OCI-M2 (cell line): ENCODE results near the gene GPR55.

Source experiments
- DNase-seq: peaks from one replicate; lab custom pipeline; 2025; ENCODE audit not compliant: unreplicated experiment; lab: John Stamatoyannopoulos, UW

GPR55 gene

DNA sequence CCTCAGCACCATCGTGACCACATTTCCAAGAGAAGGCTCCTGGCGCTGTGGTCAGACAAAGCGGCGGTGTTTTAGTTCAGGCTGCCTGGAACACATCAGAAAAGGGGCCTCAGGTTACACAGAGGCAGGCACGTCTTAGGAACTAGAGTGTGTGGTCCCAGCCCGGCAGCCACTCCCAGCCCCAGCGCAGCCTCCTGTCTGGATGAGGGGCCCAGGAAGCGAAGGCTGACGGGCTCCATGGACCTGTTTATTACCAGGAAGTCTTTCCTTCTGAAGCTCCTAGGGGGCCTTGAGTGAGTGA lies 10.0 kb upstream of the GPR55 start:
- DNase-seq: no peak

DNA sequence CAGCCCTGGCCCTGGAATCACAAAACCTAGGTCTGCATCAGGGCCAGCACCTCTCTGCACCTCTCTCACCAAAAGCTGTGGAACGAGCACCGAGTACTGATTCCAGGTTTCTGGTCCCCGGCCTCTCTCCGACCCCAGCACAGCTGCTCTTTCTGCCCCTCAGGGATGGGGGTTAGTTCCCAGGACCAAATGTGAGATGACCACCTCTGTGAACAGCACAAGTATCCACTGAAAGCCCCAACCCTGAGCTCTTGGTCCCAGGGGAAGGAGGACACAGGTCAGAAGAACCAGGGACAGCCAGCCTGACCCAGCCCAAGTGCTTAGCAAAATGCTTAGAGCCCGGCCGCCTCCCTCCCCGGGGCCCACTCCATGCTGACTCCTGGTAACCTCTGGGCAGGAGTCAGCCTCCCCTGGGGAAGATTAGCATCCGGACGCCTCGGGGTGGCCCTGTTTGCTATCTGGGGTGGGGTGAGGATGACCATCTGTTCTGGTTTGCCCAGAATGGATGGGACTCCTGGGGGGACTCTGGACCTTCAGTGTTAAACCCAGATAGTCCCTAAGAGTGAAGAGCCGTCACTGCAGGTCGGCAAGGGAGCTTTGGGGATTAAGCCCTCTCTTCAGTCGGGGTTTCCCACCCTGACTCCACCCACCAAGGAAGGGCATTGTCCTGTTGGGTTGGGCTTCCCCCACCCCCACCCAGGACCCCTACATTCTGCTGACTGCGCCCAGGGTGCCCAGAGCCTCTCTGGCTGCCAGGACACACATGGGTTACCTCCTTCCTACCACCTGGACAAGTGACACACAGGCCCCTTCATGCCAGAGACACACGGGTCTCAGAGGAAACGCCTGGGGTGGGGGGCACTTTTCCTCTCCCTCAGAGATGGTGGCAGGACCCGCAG lies 9.4 kb upstream of the GPR55 start:
- no peak for DNase-seq

DNA sequence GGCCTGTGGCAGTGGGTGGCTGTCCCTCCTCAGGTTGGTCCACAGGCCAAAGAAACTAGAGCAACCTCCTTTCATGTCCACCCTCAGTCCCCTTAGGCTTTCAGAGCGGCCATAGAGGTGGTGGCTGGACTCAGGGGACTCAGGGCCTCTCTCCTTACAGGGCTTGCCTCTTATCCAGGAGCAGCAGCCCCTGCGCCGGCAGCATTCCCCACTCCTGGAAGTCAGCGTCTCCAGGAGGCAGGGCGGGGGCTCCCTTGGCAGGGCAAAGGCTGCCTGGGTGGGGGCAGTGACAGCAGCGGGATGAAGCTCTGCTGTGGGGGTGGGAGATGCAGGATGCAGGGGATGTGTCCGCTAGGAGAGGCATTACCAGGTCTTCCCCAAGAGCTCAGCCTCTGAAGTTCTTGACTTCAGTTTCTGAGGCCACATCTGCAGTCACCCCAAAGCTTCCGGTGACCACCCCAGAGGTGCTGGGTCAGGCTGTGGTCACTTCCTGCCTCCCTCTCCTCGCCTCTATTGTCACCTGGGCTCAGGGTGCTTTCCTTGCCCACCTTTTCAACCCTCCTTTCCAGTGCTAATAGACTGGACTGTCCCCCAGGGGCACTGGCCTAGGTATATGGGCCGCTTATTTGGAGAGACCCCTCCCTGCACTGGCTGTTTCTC lies 8.6 kb upstream of the GPR55 start:
- no peak for DNase-seq

DNA sequence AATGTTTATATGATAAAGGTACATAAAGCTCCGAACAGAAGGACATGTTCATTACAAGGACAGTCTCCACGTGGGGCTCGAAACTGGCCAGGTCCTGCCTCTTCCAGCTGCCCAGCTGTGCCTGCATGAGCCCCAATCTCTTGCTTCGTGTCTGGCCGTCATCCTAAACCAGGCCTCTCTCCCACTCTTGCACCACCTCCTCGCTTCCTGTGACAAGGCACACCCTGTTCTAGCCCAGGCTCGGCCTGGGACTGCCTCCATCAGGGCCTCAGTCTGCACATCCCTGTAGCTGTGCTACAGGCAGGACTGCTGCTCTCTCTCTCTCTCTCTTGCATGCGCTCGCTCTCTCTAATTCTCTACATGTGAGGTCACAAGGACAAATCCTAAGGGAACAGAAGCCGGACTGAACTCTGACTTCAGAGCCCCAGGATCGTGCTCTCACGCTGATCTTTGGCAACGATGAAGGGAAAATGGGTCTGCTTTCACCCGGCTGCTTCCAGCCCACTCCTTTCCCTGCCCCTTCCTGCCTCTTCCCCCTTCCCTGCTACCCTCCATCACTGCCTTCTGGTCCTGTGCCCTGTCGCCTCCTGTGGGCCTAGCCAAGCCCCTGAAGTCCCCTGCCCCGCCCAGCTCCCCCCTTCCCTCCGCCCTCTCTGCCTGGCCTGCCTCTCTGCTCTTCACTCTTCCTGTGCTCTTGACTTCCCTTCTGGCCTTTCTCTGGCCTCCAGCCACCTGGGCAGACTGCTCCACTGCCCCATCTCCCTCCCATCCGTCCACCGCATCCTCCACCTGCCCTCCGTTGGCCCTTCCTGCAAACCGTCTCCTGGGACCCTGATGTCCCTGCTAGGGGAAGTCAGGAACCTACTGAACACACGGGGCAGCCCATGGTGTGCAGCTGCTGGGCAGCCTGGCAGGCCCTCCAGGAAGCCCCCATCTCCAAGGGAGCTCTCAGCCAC lies 7.8 kb upstream of the GPR55 start:
- no peak for DNase-seq

DNA sequence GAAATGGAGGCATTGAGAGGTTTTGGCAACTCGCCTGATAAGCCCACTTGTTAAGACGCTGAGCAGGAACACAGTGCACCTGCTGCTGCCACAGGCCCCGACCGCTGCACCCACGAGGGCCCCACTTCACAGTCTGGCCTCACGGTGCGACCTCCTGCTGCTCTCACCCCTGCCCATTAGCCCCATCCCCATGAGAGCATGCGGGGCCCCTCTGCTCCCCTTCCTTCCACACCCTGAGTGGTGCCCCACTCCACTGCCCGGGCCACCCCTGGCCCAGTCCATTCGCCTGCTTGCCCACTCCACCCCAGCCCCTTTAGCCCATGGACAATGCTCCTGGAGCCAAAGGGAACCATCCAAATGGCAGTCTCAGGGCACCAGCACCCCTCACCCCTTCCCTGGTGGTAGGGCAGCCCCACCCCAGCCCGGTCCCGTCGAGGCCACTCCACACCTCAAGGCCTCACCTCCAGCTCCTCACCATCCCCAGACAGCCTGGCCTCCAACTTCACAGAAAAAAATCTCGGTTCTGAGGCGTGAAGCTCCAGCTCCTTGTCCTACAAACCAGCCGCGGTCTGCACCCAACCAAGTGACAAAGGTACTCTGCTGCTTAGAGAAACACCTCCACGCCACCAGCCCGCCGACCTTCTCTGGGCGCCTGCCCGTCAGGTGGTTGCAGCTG lies 6.7 kb upstream of the GPR55 start:
- no peak for DNase-seq

DNA sequence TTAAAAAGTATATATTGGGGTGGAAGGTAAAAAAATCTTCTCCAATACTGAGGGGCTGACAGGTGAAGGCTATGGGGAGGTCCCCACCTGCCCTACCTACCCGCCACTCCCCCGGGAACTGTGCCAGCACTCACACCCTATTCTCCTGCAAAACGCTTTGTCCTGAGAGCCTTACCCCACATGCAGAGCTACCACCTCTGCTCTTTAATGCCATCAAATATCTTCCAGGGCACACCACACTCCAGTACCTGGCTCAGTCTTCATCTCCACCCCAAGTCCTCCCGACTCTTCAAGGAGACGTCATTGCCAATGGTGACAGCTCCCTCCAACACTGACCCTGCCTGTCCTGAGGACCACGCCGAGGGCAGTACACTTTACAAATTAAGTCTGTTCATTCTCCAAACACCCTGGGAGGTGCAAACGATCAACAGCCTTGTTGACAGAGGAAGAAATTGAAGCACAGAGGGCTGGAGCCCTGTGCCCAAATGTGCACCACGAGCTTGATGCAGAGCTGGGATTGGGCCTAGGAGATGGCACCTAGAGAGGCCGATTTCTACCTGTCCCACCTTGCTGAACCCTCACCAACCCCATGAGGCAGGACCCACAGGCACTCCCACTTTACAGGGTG lies 6.0 kb upstream of the GPR55 start:
- no peak for DNase-seq

DNA sequence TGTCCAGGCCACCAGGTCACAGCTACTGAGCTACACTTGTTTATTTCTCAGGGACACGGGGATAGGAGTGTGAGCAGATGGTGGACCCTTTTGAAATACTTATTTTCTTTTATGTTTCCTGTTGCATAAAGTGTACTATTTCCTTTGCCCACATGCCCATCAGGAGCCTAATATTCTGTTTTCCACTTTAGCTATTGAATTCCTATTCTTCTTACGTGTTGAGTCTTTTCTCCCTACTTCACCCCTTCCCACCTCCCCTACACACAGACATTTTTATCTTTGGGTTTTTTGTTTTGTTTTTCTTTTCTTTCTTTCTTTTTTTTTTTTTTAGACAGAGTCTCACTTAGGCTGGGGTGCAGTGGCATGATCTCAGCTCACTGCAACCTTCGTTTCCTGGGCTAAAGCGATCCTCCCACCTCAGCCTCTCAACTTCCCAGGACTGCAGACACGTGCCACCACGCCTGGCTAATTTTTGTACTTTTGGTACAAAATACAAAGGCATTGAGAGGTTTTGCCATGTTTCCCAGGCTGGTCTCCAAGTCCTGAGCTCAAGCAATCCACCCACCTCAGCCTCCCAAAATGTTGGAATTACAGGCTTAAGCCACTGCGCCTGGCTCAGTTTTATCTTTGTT lies 5.2 kb upstream of the GPR55 start:
- no peak for DNase-seq

DNA sequence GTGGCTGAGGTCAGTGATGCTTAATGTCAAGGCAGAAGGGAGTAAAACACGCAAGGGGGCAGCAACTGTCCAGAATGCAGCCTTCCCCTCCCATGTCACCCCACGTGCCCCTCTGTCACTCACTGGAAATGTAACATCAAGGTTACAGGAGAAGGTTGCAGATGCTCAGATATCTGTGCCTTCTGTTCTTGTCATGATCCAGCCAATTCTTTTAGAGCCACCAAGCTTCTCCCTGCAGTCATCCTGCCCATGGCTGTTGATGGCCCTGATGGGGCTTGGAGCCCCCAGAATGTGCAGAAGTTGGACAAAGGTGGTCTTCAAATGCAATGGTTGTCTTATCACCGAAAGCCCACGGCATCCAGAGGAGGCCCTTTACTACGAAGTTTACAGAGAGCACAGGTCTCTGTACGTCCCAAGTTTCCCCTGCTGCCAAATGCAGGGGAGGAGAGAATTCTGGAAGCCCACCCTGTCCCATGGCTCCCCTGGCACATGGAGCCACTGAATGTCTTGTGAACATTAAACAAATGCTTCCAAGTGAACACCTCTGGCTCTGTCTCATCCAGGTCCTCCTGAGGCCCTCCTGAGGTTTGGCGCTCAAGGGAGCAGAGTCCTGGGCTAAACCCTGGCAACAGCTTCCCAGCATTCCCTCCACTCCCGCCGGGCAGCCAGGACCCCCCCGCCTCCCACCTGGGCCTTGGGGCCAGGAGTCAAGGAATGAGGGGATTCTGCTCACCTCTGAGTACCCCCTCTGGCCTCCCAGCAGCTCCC lies 4.5 kb upstream of the GPR55 start:
- no peak for DNase-seq

DNA sequence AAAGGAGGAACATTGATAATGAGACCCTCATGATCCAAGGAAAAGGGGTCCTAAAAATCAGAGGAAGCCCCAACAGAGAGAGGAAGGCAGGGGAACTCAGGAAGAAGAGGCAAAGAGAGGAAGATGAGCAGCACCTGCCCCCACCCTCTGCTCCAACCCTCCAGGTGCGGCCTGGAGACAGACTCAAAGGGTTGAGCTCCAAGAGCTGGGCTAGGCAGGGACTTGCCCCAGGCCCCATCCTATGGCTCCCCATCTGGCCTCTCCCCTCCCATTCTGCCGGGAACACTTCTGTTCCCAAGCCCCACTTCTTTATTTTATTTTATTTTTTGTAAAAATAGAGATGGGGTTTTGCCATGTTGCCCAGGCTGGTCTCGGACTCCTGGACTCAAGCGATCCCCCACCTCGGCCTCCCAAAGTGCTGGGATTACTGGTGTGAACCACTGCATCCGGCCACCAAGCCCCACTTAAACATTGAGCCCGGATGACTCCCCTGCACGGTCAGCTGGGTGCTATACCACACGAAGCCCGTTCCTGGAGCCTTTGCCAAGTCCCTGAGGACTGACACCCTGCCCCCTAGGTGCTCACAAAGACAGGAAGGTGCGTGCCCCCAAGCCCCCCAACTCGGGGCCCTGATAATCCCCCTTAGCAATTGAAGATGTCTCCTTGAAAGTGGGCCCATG lies 3.8 kb upstream of the GPR55 start:
- no peak for DNase-seq

DNA sequence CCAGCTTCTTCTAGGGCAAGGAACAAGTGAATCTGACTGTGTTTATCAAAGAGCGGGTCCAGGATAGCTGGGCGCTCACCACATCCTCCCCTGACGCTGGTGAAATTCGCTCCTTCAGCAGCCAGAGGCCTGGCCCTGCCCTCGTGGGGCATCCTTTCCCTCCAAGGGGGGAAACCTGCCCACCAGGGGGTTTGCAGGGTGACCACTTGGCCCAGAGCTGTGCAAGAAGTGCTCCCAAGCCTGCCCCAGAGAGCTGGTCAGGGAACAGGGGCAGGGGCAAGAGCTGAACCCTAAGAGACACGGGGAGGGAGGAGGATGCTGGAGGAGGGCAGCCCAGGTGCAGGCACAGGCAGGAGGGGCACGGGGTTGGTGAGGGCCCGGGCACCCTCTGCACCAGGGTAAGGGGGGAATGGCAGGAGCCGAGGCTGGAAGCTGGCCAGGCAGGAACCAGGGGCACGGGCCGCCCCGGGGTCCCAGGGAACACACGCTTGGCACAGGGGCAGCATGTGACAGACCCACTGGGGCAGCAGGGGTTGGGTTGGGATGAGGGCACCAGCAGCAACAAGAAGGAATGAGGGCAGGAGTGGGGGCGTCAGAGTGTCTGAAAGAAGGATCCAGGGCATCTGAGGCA lies 2.8 kb upstream of the GPR55 start:
- DNase-seq: no peak

DNA sequence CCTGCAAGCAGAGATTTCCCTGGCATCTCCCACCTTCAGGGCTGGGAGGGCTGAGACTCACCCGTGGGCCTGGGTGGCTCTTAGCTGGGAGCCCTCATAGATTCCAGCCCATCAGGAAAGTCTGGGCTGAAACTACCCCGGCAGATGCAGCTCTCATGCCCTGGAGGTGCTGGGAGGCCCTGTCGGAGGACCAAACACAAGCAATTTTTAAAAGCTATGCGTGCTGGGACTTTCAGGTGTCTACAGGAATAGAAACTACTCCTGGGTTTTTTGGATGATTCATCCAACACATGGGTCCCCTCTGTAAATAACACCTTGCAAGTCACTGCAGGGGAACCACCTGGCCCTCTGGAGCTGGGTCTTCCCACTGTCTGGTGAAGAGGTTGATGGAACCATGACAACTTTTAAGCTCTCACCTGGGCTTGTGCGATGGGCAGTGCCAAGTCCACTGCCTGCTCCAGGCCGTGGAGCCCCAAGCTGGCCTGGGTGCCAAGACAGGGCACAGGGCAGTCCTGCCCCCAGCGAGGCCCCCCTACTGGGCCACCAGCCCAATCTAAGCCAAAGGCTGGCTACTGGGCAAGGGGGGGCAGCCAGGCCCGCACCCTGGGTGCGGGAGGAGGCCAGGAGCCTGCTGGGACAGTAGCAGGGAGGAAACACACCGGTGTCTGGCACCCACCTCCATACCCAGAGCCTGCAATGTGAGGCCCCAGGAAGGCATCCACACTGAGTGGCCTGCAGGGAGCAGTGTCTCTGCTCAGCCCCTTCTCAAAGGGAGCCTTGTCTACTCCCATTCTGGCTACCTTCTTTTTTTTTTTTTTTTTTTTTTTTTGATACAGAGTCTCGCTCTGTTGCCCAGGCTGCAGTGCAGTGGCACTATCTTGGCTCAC lies 1.1 kb upstream of the GPR55 start:
- DNase-seq: no peak

DNA sequence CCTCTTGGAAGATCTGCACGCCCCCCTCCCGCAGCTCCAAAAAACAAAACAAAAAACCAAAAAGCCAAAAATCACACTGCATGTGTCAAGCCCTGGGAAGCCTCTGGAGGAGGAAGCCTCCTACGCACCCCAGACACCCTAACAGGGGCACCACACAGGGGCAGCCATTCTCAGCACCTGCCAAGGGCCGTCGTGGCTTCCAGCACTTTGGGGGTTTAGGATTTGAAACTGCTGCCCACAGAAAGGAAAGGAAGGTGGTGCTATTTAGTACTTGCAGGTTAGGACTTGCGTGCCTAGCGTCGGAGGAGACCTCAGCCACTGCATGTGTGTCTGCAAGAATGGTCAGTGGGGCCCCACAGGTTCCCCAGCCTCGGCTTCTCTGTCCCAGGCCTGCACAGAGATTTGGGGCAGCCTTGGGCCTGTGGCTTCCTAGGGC lies 419 bp upstream of the GPR55 start:
- no peak for DNase-seq

DNA sequence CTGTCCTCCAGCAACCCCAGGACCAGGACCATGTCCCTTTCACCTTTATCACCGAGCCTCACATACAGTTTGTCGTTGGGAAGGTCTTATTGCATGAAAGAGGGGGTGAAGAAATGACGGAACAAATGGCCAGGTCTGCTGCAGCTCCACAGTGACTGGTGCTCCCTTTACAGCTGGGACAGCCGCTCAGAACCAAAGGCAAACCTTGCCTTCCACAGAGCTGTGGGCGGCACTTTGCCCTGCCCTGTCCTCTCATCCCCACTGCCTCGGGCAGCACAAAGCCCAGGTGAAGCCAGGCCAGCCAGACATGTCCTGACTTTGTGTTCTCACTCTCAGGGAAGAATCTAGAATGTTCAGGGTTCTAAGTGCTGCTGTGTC lies 961 bp downstream of the GPR55 start:
- DNase-seq: no peak

DNA sequence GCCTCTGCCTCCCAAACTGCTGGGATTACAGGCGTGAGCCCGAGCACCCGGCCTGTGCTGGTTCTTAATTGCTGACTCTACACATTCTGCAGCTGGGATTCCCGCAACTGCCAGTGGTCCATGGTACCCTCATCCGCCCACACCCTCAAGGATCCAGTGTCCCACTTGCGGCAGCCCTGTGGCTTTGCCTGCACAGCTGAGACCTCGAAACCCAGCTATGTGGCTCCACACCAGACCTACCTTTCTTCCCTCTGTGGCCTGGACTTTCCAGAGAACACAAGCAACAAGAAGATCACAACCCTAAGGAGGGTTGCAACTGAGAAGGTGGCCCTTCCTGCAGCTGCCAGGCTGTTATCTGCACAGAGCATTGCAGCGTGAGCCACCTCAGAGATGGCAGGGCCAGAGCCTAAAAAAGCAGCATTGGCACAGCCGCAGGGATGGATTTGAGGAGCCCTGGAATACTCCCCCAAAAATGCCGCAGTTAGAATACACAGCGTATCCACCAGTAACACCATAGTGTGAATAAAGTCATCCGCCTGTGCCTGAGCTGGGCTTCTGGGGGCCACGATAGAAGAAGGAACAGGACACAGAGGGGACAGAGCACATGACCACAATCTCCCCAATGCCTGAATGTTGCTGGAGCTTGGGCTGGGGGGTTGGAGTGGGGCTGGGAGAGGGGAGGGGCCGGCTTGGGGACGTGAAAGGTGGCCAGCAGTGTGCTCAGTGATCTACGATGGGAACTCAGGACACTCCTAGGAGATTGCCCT lies 1.9 kb downstream of the GPR55 start:
- DNase-seq: no peak

DNA sequence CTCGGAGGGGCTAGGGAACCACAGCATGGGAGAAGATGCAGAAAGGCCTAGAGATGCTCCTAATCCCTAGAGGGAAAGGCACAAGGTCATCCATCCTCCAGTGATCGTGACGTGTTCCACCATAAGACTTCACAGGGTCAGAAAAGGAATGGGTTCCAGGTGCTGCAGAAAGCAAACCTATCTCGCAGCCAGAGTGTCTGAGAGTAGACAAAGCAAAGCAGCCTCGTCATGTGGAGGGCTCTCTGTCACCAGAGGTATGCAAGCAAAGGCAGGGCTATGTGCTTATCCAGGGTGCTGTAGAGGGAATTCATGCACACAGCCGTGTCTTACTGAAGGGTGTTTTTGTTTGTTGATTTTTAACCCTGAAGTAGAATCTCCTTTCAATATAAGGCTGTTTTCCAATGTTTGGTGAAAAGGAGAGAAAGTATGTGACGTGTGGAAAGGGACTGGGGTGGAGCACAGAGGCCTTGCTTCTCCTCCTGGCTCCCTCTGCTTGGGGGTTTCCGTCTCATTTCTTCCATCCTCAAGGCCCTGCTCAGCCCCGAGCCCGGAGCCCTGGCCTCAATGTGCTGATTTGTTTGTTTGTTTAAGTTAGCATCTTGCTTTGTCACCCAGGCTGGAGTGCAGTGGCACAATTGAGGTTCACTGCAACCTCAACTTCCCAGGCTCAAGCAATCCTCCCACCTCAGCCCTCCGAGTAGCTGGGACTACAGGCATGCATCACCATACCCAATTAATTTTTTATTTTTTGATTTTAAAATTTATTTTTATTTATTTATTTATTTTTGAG lies 3.0 kb downstream of the GPR55 start:
- DNase-seq: no peak

DNA sequence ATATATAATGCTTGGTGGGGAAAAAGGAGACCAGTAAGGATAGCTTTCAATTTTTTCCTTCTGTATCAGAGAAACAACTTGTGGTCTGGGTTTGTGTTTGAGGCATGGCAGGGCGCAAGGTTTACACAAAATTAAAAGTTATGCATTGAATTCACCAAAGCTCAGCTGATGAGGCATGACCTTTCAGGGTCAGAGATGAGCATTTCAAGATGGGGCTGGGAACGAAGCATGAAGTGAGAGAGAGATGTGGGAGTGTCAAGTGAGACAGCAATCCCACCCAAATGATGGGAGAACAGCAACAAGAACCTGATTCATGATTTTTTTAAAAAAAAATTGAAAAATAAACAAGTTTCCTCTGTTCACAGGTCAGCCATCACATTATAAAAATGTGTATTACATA lies 4.9 kb downstream of the GPR55 start:
- DNase-seq: no peak
